NT2/D1 (cell line): ENCODE measurements around the gene ACSBG1.

ENCODE experiments used
- SUZ12 ChIP-seq: IDR thresholded peaks from 2 replicates; pipeline ENCODE4 v1.6.1; 2011; ENCODE audit not compliant: insufficient read length, insufficient read depth; ENCODE audit errors: extremely low read depth
- YY1 ChIP-seq: IDR thresholded peaks from 2 replicates; pipeline ENCODE4 v1.6.1; 2011; ENCODE audit not compliant: insufficient read length, insufficient read depth
- ZNF274 ChIP-seq: IDR thresholded peaks from 2 replicates; pipeline ENCODE4 v1.6.1; 2011; ENCODE audit warnings: mild to moderate bottlenecking, low read depth, low read length

GRCh38 chr15:78125267-78125666, 109.1 kb downstream of the ACSBG1 start:
- TF ChIP-seq YY1 (no peak), SUZ12 (no peak), ZNF274 (no peak)
